ENCODE measurements around the gene GINS3. TPM values are rescaled to one million over a fixed set of nuclear protein-coding genes. Genes with fewer than 3 reads are reported as not detected.
"Not testable (repeated sequence)": the region's sequence is repeated elsewhere in the genome, so short reads cannot be mapped to it uniquely, and the experiment has no call there.

GINS3 gene
- total and polyA plus RNA-seq, 7 experiments from 2014 or later = 0.66 to 13.3 (median 1.7) TPM

DNA sequence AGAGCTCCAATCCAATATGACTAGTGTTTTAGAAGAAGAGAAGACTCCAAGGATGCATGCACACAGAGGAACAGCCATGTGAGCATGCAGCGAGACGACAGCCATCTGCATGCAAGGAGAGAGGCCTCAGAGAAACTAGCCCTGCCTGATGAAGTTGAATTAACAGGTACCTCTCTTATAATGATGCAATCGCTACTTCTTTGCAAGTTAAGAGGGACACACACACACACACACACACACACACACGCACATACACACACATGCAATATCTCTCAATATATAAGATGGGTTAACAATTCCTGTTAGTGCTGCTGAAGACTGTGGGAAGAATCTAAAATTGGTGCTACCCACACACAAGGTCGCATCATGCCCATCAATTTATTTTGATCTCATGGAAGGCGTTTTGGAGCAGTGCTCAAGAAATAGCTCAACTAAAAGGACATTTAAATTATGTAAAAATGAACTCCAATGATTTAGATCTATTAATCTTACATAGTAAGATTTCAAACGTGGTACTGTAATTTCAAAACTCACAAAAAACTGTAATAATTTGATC is 7.0 kb upstream of the GINS3 start:
- no peaks in the 10 kb centered on the region for H3K27me3 ChIP-seq (ENCODE audit: control insufficient read depth in 2 of 2, insufficient read depth in 2 of 2, low read length in 2 of 2)
- Mint-ChIP-seq H3K27ac (no peak overlapping the region), H3K4me1 (peaks cover 0 to 3% (median 0%) of the 10 kb centered on the region in 7 donors), H3K9me3 (peaks cover 0 to 4% (median 0%) of the 10 kb centered on the region in 11 donors), H3K4me3 (no peak overlapping the region), H3K36me3 (no peaks in the 10 kb centered on the region), H3K27me3 (peaks cover 13 to 26% (median 18%) of the 10 kb centered on the region in 5 donors)
- no peaks in the 10 kb centered on the region for H3K4me1 ChIP-seq (ENCODE audit: control insufficient read depth in 2 of 2, insufficient read depth in 2 of 2, low read length in 2 of 2)
- no peak overlapping the region for H3K4me3 ChIP-seq (ENCODE audit: low read length)
- ChIA-PET CTCF (no interaction called here), POLR2A (no interaction called here)
- intact Hi-C loops (cut with micrococcal nuclease) = no loop called here
- H3K36me3 ChIP-seq (ENCODE audit: control insufficient read depth in 2 of 3, insufficient read depth in 3 of 3, low read length in 3 of 3) = no peaks in the 10 kb centered on the region
- H3K27ac ChIP-seq (ENCODE audit: low read depth, low read length) = no peak overlapping the region
- ATAC-seq (no peak), DNase-seq (no peak)
- H3K9me3 ChIP-seq (ENCODE audit: control insufficient read depth in 2 of 3, low read length in 3 of 3) = no peaks in the 10 kb centered on the region

DNA sequence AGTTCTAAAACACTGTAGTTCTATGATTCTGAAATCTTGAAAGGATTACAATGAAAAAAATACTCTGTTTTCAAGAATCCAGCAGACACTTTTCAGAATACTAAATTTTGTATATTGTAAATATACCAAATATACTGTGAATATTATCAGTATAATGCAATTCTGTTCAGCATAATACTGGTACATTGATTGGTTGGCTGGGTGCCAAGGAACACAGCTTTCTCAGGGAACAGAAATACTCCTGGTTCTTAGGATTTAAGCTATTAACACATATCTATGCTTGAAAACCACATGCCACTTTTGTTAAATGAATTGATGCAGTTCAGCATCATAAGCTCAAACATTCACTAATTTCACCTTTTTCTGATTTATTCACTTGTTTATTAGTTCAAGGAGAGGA is 2.5 kb upstream of the GINS3 start:
- intact Hi-C loops (cut with micrococcal nuclease) = loop anchor here (5.0 to 10.0 kb wide), 4 partner anchors 68 to 1205 kb away; partner anchors contain the start of genes GOT2 (in 1 of the 2), NDRG4 (in 1 of the 2), PSME3IP1 (in 1 of the 2) and RSPRY1 (in 1 of the 2)
- peaks cover 0 to 5% (median 0%) of the 10 kb centered on the region in 3 experiments for H3K36me3 ChIP-seq (ENCODE audit: control insufficient read depth in 2 of 3, insufficient read depth in 3 of 3, low read length in 3 of 3)
- peaks cover 0 to 21% (median 3%) of the 10 kb centered on the region in 5 donors for H3K27me3 Mint-ChIP-seq
- no peak overlapping the region for H3K4me3 Mint-ChIP-seq
- H3K9me3 ChIP-seq (ENCODE audit: control insufficient read depth in 2 of 3, low read length in 3 of 3) = no peaks in the 10 kb centered on the region
- no peak for DNase-seq
- peaks cover 0 to 8% (median 0%) of the 10 kb centered on the region in 11 donors for H3K9me3 Mint-ChIP-seq
- no peak overlapping the region for H3K27ac Mint-ChIP-seq
- ChIA-PET POLR2A (no interaction called here), CTCF (no interaction called here)
- peaks cover 3 to 28% (median 16%) of the 10 kb centered on the region in 7 donors for H3K4me1 Mint-ChIP-seq
- ATAC-seq = no peak
- H3K4me3 ChIP-seq (ENCODE audit: low read length) = no peak overlapping the region
- no peaks in the 10 kb centered on the region for H3K27me3 ChIP-seq (ENCODE audit: control insufficient read depth in 2 of 2, insufficient read depth in 2 of 2, low read length in 2 of 2)
- H3K36me3 Mint-ChIP-seq = peaks cover 0 to 15% (median 0%) of the 10 kb centered on the region in 5 donors
- H3K27ac ChIP-seq (ENCODE audit: low read depth, low read length) = no peak overlapping the region
- H3K4me1 ChIP-seq (ENCODE audit: control insufficient read depth in 2 of 2, insufficient read depth in 2 of 2, low read length in 2 of 2) = peaks cover 5 to 6% of the 10 kb centered on the region in 2 donors

DNA sequence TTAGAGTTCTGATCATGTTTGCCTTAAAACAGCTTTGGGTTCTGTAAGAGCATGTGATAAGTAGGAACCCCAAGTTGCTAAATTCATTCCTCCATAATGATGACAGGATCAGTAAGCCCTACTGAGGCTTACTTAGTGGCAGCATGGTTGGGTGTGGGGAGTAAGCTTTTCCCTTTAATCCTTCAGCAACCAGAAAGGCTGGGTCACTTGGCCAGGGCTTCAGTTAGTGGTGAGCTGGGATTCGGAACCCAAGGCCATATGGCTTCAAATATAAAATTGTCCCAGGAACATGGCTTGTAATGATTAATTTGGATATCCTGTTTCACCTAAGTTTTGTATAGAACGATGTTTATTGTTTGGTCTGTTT is 850 bp downstream of the GINS3 start:
- ChIA-PET POLR2A (interaction anchor here (0.8 to 0.9 kb wide), 2 partner anchors 31 to 118 kb away, joined by 3 read pairs; no protein-coding TSS in a partner anchor), CTCF (interaction anchor here (0.6 to 1.5 kb wide), 2 partner anchors 56 to 361 kb away, joined by 3 to 8 read pairs; no protein-coding TSS in a partner anchor)
- Histone ChIP-seq H3K27ac (ENCODE audit: low read depth, low read length) (peak overlapping the region; percentile 80), H3K9me3 (ENCODE audit: control insufficient read depth in 2 of 3, low read length in 3 of 3) (no peaks in the 10 kb centered on the region), H3K27me3 (ENCODE audit: control insufficient read depth in 2 of 2, insufficient read depth in 2 of 2, low read length in 2 of 2) (no peaks in the 10 kb centered on the region), H3K36me3 (ENCODE audit: control insufficient read depth in 2 of 3, insufficient read depth in 3 of 3, low read length in 3 of 3) (peaks cover 0 to 5% (median 0%) of the 10 kb centered on the region in 3 experiments), H3K4me3 (ENCODE audit: low read length) (peak overlapping the region; percentile 99), H3K4me1 (ENCODE audit: control insufficient read depth in 2 of 2, insufficient read depth in 2 of 2, low read length in 2 of 2) (peaks cover 5 to 6% of the 10 kb centered on the region in 2 donors)
- ATAC-seq (no peak), DNase-seq (no peak)
- H3K4me1 Mint-ChIP-seq = peaks cover 3 to 28% (median 16%) of the 10 kb centered on the region in 7 donors
- intact Hi-C loops (cut with micrococcal nuclease) = loop anchor here (2.0 to 10.0 kb wide), 6 partner anchors 64 to 1208 kb away; partner anchors contain the start of genes GOT2 (in 1 of the 2), NDRG4 (in 1 of the 2), PSME3IP1 (in 1 of the 2) and RSPRY1 (in 1 of the 2)
- H3K36me3 Mint-ChIP-seq = peaks cover 0 to 20% (median 3%) of the 10 kb centered on the region in 5 donors
- peak overlapping the region; percentile 91 to 100 (median 98) for H3K4me3 Mint-ChIP-seq
- H3K9me3 Mint-ChIP-seq = peaks cover 0 to 8% (median 0%) of the 10 kb centered on the region in 11 donors
- peak overlapping the region; percentile 89 to 99 (median 95) for H3K27ac Mint-ChIP-seq
- H3K27me3 Mint-ChIP-seq = peaks cover 0 to 21% (median 0%) of the 10 kb centered on the region in 5 donors

DNA sequence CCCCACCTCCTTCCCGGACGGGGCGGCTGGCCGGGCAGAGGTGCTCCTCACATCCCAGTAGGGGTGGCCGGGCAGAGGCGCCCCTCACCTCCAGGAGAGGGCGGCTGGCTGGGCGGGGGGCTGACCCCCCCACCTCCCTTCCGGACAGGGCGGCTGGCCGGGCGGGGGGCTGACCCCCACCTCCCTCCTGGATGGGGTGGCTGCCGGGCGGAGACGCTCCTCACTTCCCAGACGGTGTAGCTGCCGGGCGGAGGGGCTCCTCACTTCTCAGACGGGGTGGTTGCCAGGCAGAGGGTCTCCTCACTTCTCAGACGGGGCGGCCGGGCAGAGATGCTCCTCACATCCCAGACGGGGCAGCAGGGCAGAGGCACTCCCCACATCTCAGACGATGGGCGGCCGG is 4.6 kb downstream of the GINS3 start:
- H3K4me3 Mint-ChIP-seq; DNase-seq; ATAC-seq; CTCF ChIA-PET; H3K9me3 ChIP-seq (ENCODE audit: control insufficient read depth in 2 of 3, low read length in 3 of 3); H3K4me3 ChIP-seq (ENCODE audit: low read length); H3K36me3 ChIP-seq (ENCODE audit: control insufficient read depth in 2 of 3, insufficient read depth in 3 of 3, low read length in 3 of 3); POLR2A ChIA-PET; H3K4me1 ChIP-seq (ENCODE audit: control insufficient read depth in 2 of 2, insufficient read depth in 2 of 2, low read length in 2 of 2); H3K27ac ChIP-seq (ENCODE audit: low read depth, low read length); H3K9me3 Mint-ChIP-seq; H3K27ac Mint-ChIP-seq; H3K27me3 ChIP-seq (ENCODE audit: control insufficient read depth in 2 of 2, insufficient read depth in 2 of 2, low read length in 2 of 2); H3K27me3 Mint-ChIP-seq: not testable (repeated sequence)
- peaks cover 3 to 22% (median 14%) of the 10 kb centered on the region in 7 donors for H3K4me1 Mint-ChIP-seq
- H3K36me3 Mint-ChIP-seq = peaks cover 0 to 24% (median 6%) of the 10 kb centered on the region in 5 donors
- intact Hi-C loops (cut with micrococcal nuclease) = loop anchor here in 1 of 2 donors (10.0 kb wide), 1 partner anchor 1212 kb away; the partner anchor contains the start of genes PSME3IP1 and RSPRY1

DNA sequence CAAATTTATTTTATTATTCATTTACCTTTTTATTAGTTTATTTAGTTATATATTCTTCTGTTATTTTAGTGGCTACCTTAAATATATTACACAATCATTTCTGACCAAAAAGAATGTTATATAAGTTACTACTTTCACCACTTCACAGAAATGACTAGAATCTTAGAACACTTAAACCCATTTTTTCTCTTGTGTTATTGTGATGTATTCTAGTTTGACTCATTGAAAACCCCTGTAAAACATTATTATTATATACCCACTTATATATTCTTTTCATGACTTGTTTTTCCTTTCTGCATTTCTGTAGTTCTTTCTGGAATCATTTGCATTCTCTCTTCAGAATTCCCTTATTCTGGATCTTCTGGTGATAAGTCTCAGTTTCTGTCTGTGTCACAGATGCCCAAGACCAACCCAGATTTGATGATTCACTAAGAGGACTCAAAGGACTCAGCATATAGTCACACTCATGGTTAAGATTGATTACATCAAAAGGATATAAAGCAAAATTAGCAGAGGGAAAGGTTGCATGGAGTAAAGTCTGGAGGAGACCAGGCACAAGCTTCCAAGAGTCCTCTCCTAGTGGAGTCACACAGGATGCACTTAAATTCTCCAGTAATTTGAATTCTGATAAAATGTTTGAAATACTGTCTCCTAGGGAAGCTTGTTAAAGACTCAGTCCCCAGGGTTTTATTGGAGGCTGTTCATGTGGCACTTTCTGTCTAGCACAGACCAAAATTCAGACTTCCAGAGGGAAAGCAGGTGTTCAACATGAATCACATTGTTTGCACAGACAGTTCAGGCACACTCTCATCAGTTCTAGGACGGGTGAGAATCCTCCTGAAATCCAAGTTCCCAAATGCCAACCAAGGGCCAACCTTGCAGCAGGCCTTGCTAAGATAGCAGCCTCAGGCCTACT is 7.7 kb downstream of the GINS3 start:
- Histone ChIP-seq H3K4me3 (ENCODE audit: low read length) (no peak overlapping the region), H3K4me1 (ENCODE audit: control insufficient read depth in 2 of 2, insufficient read depth in 2 of 2, low read length in 2 of 2) (no peaks in the 10 kb centered on the region), H3K36me3 (ENCODE audit: control insufficient read depth in 2 of 3, insufficient read depth in 3 of 3, low read length in 3 of 3) (no peaks in the 10 kb centered on the region), H3K9me3 (ENCODE audit: control insufficient read depth in 2 of 3, low read length in 3 of 3) (no peaks in the 10 kb centered on the region), H3K27me3 (ENCODE audit: control insufficient read depth in 2 of 2, insufficient read depth in 2 of 2, low read length in 2 of 2) (no peaks in the 10 kb centered on the region), H3K27ac (ENCODE audit: low read depth, low read length) (no peak overlapping the region)
- Mint-ChIP-seq H3K9me3 (peaks cover 0 to 1% (median 0%) of the 10 kb centered on the region in 11 donors), H3K4me3 (no peak overlapping the region), H3K36me3 (peaks cover 0 to 21% (median 9%) of the 10 kb centered on the region in 5 donors), H3K27ac (no peak overlapping the region), H3K4me1 (peaks cover 0 to under 1% (median 0%) of the 10 kb centered on the region in 7 donors), H3K27me3 (no peaks in the 10 kb centered on the region)
- ATAC-seq = no peak
- intact Hi-C loops (cut with micrococcal nuclease) = loop anchor here in 1 of 2 donors (10.0 kb wide), 1 partner anchor 1215 kb away; the partner anchor contains the start of genes PSME3IP1 and RSPRY1
- DNase-seq = no peak
- CTCF ChIA-PET = no interaction called here
- POLR2A ChIA-PET = no interaction called here

DNA sequence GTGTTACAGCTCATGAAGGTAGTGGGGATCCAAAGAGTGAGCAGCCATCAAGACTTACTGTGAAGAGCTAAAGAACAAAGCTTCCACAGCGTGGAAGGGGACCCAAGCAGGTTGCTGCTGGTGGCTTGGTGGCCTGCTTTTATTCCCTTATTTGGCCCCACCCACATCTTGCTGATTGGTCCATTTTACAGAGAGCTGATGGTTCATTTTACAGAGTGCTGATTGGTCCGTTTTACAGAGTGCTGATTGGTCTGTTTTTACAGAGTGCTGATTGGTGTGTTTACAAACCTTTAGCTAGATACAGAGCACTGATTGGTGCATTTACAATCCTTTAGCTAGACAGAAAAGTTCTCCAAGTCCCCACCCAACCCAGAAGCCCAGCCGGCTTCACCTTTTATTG is 9.0 kb downstream of the GINS3 start:
- H3K27me3 ChIP-seq (ENCODE audit: control insufficient read depth in 2 of 2, insufficient read depth in 2 of 2, low read length in 2 of 2); H3K27ac ChIP-seq (ENCODE audit: low read depth, low read length); intact Hi-C loops (cut with micrococcal nuclease); H3K4me3 ChIP-seq (ENCODE audit: low read length); H3K36me3 ChIP-seq (ENCODE audit: control insufficient read depth in 2 of 3, insufficient read depth in 3 of 3, low read length in 3 of 3); H3K4me1 ChIP-seq (ENCODE audit: control insufficient read depth in 2 of 2, insufficient read depth in 2 of 2, low read length in 2 of 2); ATAC-seq; POLR2A ChIA-PET; CTCF ChIA-PET; H3K4me1 Mint-ChIP-seq; H3K27ac Mint-ChIP-seq; H3K9me3 Mint-ChIP-seq; H3K9me3 ChIP-seq (ENCODE audit: control insufficient read depth in 2 of 3, low read length in 3 of 3); H3K27me3 Mint-ChIP-seq; DNase-seq; H3K4me3 Mint-ChIP-seq: not testable (repeated sequence)
- H3K36me3 Mint-ChIP-seq = peaks cover 0 to 17% (median 9%) of the 10 kb centered on the region in 5 donors

Data from naive thymus-derived CD4-positive, alpha-beta T cell (primary cell).